GM18507 (cell line): ENCODE results near the gene MYH11.
"Not testable (repeated sequence)": the region's sequence is repeated elsewhere in the genome, so short reads cannot be mapped to it uniquely, and the experiment has no call there.

Experiments used
- DNase-seq: peaks from one replicate; pipeline ENCODE4 v3.0.0; 2011; ENCODE audit warnings: low read depth; ENCODE audit not compliant: insufficient read length; ENCODE audit errors: extremely low spot score
- FAIRE-seq: peaks from 2 replicates; lab custom pipeline; 2011; peaks lifted over from hg19 to GRCh38; lab: Jason Lieb, UNC

The MYH11 gene

DNA sequence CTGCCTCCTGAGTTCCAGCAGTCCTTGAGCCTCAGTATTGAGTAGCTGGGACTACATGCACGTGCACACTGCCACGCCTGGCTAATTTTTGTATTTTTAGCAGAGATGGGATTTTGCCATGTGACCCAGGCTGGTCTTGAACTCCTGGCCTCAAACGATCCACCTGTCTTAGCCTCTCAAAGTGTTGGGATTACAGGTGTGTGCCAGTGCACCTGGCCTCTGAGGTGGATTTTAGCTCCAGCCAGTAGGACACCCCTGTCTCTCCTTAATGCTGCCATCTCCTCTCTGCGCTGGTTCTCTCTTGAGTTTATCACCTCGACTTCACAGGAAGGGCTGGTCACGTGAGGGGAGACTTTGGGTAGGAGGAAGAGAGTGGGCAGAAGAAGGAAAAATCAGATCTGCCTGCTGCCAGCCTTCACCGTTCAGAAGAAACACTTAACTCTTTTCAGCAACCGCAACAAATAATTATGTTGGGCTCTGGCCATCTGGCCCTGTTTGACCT, 151.7 kb downstream of the MYH11 start:
- FAIRE-seq = no peak
- DNase-seq = no peak

DNA sequence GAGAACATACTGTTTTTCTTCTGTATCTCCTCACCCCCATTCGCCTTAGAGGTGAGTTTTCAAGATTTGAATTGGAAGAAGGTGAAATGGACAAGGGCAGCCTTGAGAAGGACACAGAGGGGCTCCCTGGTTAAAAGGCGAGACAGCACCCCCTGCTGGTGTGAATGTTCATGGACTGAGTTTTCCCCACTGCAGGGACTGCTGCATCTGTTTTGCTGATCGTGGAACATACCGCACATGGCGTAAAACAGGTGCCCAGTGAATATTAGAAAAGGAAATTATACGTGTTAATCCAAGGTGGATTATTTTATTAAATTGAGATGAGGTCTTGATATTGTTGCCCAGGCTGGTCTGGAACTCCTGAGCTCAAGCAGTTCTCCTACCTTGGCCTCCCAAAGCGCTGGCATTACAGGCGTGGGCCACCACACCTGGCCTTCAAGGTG, 152.3 kb downstream of the MYH11 start:
- FAIRE-seq = peak; percentile 57

DNA sequence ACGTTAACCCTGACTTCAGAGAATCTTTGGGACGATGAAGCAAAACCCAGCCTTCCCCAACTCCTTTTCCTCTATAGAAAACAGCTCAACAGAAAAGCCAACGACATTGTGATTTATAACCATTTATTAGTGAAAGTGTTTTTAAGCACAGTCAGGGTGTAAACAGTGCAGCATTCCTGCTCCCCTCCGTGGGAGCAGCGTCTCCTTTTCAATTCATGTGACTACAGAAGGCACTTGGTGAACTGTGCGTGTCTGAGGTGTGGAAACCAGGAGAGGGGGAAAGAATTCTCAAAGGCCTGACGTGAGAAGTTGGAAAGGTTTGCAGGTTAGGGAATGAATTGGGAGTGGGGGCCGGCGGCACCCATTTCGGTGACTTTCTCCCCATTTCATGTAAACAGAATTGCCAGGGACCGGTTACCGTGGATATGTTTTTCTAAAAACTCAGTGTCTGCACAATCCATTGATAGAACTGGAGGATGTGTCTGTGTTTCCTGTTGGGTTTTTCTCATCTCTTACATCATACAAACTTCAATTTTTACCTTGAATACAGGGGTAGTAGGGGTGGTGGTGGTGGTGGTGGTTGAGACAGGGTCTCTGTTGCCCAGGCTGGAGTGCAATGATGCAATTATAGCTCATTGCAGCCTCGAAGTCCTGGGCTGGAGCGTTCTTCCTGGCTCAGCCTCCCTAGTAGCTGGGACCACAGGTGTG, 153.6 kb downstream of the MYH11 start:
- DNase-seq (no peak), FAIRE-seq (no peak)

More for the DNA sequence above, 152.3 kb downstream of the MYH11 start:
- peak; percentile 48 for DNase-seq

DNA sequence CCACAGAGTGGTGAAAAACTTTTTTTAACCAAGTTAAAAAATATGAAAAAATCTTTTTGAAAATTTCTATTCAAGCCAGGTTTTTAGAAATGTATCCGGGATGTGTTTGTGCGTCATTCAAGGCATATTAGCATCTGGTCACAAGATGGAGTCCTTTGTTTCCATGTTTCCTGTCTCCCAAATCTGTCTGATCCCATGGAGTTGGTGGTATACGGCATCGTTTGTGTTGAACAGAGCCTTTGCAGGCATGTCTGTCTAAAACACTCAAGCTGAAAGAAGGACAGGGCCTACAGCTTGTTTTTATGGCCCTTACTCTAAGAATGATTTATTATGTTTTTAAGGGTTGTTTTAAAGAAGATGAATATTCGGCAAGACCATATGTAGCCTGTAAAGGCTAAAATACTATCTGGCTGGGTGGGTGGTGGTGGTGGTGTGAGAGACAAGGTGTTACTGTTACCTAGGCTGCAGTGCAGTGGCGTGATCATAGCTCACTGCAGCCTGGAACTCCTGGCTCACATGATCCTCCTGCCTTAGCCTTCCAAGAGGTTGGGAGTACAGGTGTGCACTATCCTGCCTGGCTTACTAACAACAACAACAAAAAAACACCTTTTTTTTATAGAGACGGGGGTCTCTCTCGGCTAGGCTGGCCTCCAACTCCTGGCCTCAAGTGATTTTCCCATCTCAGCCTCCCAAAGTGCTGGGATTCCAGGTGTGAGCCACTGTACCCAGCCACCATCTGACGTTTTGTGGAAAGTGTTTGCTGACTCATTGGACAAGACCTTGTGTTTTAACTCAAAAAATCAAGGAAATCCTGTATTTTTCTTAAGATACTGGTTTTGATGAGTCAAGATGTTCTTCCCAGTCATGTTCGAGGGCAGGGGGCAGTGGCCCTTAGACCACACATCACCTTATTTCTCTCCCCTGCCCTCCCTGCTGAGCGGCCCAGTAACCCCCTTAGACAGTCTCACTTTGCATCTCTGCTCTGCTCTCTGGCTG, 154.6 kb downstream of the MYH11 start:
- DNase-seq = no peak
- no peak for FAIRE-seq

DNA sequence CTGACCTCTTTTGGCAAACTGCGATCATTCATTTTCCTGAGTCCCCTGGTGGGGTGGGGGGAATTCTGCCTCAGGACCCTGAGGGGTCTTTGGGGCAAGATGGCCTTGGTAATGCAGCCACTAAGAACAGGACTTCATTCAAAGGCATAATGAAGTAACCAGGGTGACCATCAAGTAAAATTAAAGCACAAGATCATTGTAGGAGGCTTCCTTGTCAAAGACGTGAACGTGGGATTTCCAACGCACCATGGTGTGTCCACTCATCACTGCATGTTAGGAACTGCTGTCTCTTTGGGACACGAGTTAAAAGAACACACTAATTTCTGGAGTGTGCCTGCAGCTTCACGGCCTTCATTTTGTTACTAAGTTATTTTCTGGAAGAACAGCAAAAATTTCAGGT, 155.5 kb downstream of the MYH11 start:
- DNase-seq (no peak), FAIRE-seq (no peak)

DNA sequence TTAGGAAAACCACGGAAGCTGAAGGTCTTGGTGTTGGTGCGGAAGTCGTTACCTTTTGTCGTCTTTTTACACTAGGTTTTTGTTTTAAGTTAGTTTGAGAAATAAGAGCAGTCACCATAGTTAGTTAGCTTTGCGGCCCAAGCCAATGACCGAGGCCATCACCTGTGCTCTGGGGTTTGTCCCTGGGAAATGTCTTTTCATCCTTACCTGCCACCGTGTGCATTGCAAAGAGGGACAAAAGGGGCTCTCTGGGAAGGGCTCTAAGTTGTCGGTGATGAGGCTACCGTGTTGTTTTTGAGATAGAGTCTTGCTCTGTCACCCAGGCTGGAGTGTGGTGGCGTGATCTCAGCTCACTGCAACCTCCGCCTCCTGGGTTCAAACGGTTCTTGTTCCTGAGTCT, 157.0 kb downstream of the MYH11 start:
- FAIRE-seq (no peak), DNase-seq (no peak)

DNA sequence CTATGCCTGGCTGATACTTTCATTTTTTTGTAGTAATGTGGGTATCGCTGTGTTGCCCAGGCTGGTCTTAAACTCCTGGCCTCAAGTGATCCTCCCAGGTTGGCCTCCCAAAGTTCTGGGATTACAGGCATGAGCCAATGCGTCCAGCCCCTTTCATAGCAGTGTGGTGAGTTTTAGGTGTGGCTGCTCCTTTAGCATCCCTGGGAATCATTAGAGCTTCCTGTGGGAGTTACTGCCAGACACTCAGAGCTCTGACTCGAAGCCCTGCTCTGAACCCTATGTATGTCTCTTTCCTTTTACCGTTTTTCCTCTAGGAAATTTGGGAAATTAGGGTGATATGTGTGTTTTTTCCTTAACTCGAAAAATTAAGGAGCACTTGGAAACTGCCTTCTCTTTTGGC, 162.3 kb downstream of the MYH11 start:
- DNase-seq (no peak), FAIRE-seq (no peak)

DNA sequence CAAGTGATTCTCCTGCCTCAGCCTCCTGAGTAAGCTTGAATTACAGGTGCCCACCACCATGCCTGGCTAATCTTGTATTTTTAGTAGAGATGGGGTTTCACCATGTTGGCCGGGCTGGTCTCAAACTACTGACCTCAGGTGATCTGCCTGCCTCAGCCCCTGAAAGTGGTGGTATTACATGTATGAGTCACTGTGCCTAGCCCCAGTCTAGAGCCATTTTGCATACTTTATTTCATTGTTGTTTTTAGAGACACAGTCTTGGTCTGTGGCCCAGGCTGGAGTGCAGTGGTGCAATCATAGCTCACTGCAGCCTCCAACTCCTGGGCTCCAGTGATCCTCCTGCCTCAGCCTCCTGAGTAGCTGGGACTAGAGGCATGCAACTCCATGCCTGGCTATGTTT, 164.3 kb downstream of the MYH11 start:
- not testable (repeated sequence) for FAIRE-seq, DNase-seq

DNA sequence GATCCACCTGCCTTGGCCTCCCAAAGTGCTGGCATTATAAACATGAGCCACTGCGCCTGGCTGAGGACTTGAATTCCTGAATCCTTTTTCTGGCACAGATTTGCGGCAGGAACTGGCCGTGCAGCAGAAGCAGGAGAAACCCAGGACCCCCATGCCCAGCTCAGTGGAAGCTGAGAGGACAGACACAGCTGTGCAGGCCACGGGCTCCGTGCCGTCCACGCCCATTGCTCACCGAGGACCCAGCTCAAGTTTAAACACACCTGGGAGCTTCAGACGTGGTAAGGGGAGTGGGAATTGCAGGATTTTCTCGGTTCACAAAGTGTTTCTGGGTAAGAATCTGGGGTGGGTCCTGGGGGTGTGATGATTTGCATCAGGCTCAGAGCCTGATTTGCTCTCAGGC, 165.8 kb downstream of the MYH11 start:
- FAIRE-seq (no peak), DNase-seq (no peak)

DNA sequence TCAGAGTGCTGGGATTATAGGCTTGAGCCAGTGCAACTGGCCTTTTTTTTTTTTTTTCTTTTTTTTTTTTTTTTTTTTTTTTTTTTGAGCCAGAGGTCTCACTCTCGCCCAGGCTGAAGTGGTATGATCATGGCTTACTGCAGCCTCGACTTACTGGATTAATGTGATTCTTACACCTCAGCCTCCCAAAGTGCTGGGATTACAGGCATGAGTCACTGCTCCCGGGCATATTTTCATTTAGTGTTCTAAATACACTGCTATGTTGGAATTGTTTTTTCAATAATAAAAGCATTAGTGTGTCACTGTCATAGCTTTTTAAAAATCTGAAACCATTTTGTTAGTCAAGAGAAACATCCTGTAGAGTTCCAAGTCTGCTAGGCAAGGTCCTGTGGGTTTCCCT, 166.5 kb downstream of the MYH11 start:
- FAIRE-seq (no peak), DNase-seq (no peak)

DNA sequence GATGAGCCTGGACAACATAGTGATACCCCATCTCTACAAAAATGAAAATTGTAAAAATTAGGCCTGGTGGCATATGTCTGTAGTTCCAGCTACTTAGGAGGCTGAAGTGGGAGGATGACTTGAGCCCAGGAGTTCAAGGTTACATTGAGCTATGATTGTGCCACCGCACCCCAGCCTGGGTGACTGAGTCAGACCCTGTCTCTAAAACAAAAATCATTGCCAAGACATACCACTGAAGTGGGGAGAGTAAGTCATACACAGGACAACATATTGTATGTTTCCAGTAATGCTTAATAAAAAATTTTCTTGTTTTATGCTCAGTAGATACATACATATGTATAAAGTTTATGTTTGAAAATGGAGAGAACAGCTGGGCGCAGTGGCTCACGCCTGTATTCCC, 167.5 kb downstream of the MYH11 start:
- FAIRE-seq (no peak), DNase-seq (no peak)

DNA sequence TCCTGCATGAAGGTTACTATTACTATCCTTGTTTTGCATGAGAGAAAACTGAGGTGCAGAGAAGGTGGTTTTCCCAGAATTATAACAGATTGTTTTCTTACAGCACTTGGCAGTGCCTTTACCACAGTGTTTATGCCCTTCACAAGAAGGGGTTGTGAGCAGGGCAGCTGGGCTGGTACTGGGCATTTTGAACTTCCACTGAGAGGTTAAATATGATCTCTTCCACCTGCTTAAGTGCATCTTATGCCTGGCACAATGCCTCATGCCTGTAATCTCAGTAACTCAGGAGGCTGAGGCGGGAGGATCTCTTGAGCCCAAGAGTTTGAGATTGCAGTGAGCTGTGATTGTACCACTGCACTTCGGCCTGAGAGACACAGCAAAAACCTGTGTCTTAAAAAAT, 170.5 kb downstream of the MYH11 start:
- FAIRE-seq (no peak), DNase-seq (no peak)

DNA sequence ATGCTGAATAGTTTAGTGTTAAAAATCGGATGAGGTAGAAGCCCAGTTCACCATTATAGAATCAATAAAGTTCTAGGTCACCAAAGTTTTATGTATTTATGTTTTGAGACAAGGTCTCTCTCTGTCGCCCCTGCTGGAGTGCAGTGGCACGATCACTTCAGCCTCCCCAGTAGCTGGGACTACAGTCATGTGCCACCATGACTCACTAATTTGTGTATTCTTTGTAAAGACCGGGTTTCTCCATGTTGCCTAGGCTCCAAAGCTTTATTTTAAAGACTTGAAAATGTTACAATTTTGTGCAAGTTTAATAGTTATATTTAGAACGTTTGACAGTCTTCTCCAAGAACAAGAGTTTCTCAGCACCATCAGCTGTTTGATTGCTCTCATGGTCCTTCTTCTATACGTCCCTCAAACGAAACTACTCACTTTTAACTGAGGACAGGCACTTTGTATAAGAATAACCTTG, 174.7 kb downstream of the MYH11 start:
- no peak for FAIRE-seq
- DNase-seq = no peak

DNA sequence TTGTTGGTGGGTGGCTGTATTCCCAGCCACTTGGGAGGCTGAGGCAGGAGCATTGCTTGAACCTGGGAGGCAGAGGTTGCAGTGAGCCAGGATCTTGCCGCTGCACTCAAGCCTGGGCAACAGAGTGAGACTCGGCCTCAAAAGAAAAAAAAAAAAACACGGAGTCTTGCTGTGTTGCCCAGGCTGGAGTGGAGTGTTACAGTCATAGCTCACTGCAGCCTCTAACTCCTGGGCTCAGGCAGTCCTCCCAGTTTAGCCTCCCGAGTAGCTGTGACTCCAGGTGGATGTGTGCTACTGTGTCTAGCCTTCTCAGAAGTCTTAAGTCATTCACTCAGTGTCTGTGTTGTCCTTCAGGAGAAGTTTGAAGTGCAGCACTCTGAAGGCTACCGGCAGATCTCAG, 179.4 kb downstream of the MYH11 start:
- no peak for DNase-seq
- no peak for FAIRE-seq

DNA sequence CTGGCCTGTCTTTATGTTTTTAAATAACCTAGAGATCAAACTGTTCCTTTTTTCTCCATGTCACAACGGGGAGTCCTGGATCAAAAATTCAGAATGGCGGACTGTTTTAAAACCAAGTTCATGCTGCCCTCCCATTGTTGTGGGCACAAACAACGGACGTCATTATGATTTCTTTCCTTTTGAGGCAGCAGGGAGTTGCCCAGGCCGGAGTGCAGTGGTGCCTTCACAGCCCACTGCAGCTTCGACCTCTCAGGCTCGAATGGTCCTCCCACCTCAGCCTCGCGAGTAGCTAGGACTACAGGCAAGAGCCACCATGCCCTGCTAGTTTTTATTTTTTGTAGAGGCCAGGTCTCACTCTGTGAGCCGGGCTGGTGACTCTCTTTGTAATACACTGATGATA, 180.3 kb downstream of the MYH11 start:
- FAIRE-seq = no peak
- no peak for DNase-seq

DNA sequence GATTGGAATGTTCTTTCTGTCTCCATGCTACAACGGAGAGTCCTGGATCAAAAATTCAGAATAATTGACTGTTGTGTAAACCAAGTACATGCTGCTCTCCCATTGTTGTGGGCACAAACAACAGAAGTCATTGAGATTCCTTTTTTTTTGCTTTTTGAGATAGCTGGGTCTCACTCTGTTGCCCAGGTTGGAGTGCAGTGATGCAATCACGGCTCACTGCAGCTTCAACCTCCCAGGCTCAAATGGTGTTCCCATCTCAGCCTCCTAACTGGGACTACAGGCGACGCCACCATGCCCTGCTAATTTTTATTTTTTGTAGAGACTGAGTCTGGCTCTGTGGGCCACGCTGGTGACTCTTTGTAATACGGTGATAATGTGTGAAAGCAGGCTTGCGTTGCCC, 182.3 kb downstream of the MYH11 start:
- no peak for FAIRE-seq
- DNase-seq = no peak

DNA sequence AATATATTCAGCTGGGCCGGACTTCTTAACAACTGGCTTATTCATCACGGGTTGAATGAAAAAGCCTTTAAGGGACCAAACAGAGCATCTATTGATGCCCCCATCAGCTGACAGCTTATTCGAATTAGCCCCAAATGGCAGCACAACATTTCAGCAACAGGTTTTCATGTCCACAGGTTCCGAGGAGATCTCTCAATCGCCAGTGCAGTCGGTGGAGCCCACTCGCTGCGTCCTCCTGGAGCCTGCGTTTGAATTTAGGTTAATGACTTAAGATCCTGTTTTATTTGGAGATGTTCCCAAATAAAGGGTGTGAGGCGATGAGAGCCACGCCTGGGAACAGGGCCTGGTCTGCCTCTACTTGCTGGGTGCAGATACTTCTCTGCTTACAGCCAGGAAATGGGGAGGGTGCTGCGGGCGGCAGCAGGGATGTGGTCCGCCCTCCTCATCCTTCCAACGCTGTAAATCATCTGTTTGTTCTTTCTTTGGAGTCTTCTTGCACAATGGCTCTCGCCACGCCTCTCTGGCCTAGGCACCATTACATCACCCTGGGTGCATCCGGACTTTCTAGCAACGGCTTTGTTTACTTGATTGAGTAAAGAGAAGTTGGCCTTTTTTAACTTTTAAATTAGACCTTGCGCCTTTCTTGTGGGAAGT, 184.2 kb downstream of the MYH11 start:
- FAIRE-seq (no peak), DNase-seq (no peak)

DNA sequence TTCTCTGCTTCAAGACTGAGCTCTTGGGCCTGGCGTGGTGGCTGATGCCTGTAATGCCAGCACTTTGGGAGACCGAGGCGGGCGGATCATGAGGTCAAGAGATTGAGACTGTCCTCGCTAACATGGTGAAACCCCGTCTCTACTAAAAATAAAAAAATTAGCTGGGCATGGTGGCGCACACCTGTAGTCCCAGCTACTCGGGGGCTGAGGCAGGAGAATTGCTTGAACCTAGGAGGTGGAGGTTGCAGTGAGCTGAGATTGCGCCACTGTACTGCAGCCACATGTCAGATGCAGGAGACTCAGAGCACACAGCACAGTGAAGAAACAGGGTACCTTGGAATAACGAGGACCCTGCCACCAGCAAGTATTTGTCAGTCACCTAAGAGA, 184.7 kb downstream of the MYH11 start:
- FAIRE-seq = not testable (repeated sequence)

DNA sequence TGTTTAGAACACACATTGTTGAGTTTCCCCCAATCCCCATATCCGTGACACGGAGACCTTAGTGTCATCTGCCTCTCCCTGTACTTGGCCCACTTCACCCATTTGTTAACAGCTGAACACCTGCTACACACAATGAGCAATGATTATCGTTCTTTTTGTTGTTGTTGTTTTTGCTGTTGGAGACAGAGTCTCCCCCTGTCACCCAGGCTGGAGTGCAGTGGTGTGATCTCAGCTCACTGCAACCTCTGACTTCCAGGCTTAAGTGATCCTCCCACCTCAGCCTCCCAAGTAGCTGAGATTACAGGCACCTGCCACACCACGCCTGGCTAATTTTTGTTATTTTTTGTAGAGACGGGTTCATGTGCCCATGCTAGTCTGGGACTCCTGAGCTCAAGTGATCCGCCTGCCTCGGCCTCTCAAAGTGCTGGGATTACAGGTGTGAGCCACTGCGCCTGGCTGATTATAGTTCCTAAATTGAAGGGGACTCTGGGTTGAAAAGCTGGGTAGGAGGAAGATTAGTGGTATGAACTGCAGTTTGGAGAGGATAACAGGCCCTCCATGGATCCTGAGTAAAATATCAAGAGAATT, 185.2 kb downstream of the MYH11 start:
- DNase-seq = no peak
- no peak for FAIRE-seq

More for the DNA sequence above, 184.7 kb downstream of the MYH11 start:
- not testable (repeated sequence) for DNase-seq
